H1 (cell line): ENCODE data around the gene HACD2. TPM values are rescaled to one million over a fixed set of nuclear protein-coding genes. Genes with fewer than 3 reads are reported as not detected.

Experiments used
- CTCF ChIA-PET: fragments of 300-600 bp; sonication (Branson Sonifier 250); formaldehyde crosslinking; loops from one replicate; lab custom pipeline; 2021; ENCODE audit not compliant: partially characterized antibody; lab: Charles Lee
- POLR2A ChIA-PET: fragments of 300-600 bp; sonication (Branson Sonifier 250); formaldehyde crosslinking; loops from one replicate; lab custom pipeline; 2021; ENCODE audit warnings: inconsistent platforms; ENCODE audit not compliant: partially characterized antibody; lab: Charles Lee
- DNase-seq, 2 experiments: peaks; one replicate each; pipeline versions ENCODE4 v3.0.0 to v3.0.0-alpha.2; 2010 to 2022; ENCODE audit warnings: low spot score in 2 of 2, low read depth in 1 of 2, mixed read lengths in 1 of 2
- FAIRE-seq: peaks from 2 replicates; lab custom pipeline; 2011; peaks lifted over from hg19 to GRCh38; lab: Jason Lieb, UNC
- H2AFZ ChIP-seq: 2 replicates; pipeline ENCODE4 v1.8.1; 2012; ENCODE audit warnings: low read length, inconsistent platforms
- H2AK5ac ChIP-seq: 2 replicates; pipeline ENCODE4 v1.6.1; 2013; ENCODE audit warnings: low read depth, low read length
- H2BK120ac ChIP-seq: replicated peaks from 2 replicates; pipeline ENCODE3; 2013; ENCODE audit warnings: low read depth, low read length, inconsistent platforms
- H2BK12ac ChIP-seq: 2 replicates; pipeline ENCODE4 v1.6.1; 2013; ENCODE audit warnings: low read depth, low read length
- H2BK15ac ChIP-seq: 2 replicates; pipeline ENCODE4 v1.6.1; 2013; ENCODE audit warnings: low read length
- H2BK20ac ChIP-seq: 2 replicates; pipeline ENCODE4 v1.6.1; 2013; ENCODE audit warnings: low read length
- H2BK5ac ChIP-seq: 2 replicates; pipeline ENCODE4 v1.6.1; 2013; ENCODE audit warnings: low read depth, low read length
- H3K14ac ChIP-seq: 2 replicates; pipeline ENCODE4 v1.6.1; 2013; ENCODE audit warnings: inconsistent platforms; ENCODE audit not compliant: insufficient read length
- H3K18ac ChIP-seq: 2 replicates; pipeline ENCODE4 v1.6.1; 2013; ENCODE audit warnings: low read length; ENCODE audit errors: extremely low read depth
- H3K23ac ChIP-seq: 2 replicates; pipeline ENCODE4 v1.6.1; 2013; ENCODE audit warnings: inconsistent platforms; ENCODE audit not compliant: insufficient read length
- H3K23me2 ChIP-seq: 2 replicates; pipeline ENCODE4 v1.6.1; 2013; ENCODE audit warnings: low read depth, low read length
- H3K27ac ChIP-seq: 2 replicates; pipeline ENCODE4 v1.6.1; 2011; ENCODE audit warnings: low read depth, low read length, inconsistent platforms
- H3K27me3 ChIP-seq, 4 experiments: replicated peaks in 1 of 4; 1 replicate in 1 of 4; 2 replicates in 3 of 4; pipeline versions ENCODE4 v1.6.1 to v1.8.1; 2011 to 2013; ENCODE audit warnings: low read length in 3 of 4, mild to moderate bottlenecking in 3 of 4, inconsistent platforms in 2 of 4, mixed read lengths in 2 of 4, moderate library complexity in 1 of 4; ENCODE audit not compliant: control insufficient read depth in 3 of 4, insufficient read depth in 3 of 4; ENCODE audit errors: extremely low read depth in 1 of 4
- H3K36me3 ChIP-seq, 4 experiments: 2 replicates each; pipeline versions ENCODE4 v1.6.1 to v1.8.1; 2011 to 2013; ENCODE audit warnings: mild to moderate bottlenecking in 4 of 4, low read length in 3 of 4, moderate library complexity in 2 of 4, control low read depth in 1 of 4, inconsistent platforms in 1 of 4; ENCODE audit not compliant: insufficient read depth in 4 of 4, control insufficient read depth in 2 of 4
- H3K4ac ChIP-seq: replicated peaks from 2 replicates; pipeline ENCODE3; 2013; ENCODE audit warnings: low read length, low read depth, mixed read lengths, inconsistent platforms; ENCODE audit not compliant: insufficient read length
- H3K4me1 ChIP-seq, 4 experiments: replicated peaks in 1 of 4; 1 replicate in 1 of 4; 2 replicates in 3 of 4; pipeline versions ENCODE4 v1.6.1 to v1.8.1; 2011 to 2013; ENCODE audit warnings: low read length in 3 of 4, inconsistent platforms in 2 of 4, mixed read lengths in 1 of 4; ENCODE audit not compliant: insufficient read depth in 4 of 4, control insufficient read depth in 3 of 4
- H3K4me2 ChIP-seq, 2 experiments: 2 replicates each; pipeline versions ENCODE4 v1.6.1 to v1.8.1; 2011 to 2013; ENCODE audit warnings: low read depth in 2 of 2, low read length in 2 of 2, control low read depth in 1 of 2, inconsistent platforms in 1 of 2, mild to moderate bottlenecking in 1 of 2; ENCODE audit not compliant: insufficient read depth in 1 of 2
- H3K4me3 ChIP-seq, 4 experiments: fragments of 200-600, 300-600 bp in 1 of 4; sonication (generic), shearing (Covaris generic), sonication (Bioruptor Twin) in 1 of 4; 2 replicates each; pipeline versions ENCODE4 v1.5.1 to v1.8.1; 2011 to 2016; ENCODE audit warnings: low read length in 4 of 4, low read depth in 3 of 4, control low read depth in 2 of 4, inconsistent platforms in 2 of 4, mild to moderate bottlenecking in 2 of 4, mixed read lengths in 1 of 4, moderate library complexity in 1 of 4; ENCODE audit not compliant: insufficient read depth in 2 of 4; ENCODE audit errors: extremely low read depth in 1 of 4
- H3K56ac ChIP-seq: replicated peaks from 2 replicates; pipeline ENCODE3; 2013; ENCODE audit warnings: low read depth, mild to moderate bottlenecking, mixed read lengths, low read length, inconsistent platforms; ENCODE audit not compliant: insufficient read length
- H3K79me1 ChIP-seq: 2 replicates; pipeline ENCODE4 v1.6.1; 2013; ENCODE audit warnings: low read depth, low read length, control low read depth
- H3K79me2 ChIP-seq, 2 experiments: 2 replicates each; pipeline versions ENCODE4 v1.6.1 to v1.8.1; 2012 to 2013; ENCODE audit warnings: low read length in 2 of 2, mild to moderate bottlenecking in 2 of 2, inconsistent platforms in 1 of 2; ENCODE audit not compliant: insufficient read depth in 2 of 2, control insufficient read depth in 1 of 2
- H3K9ac ChIP-seq, 4 experiments: replicated peaks in 1 of 4; 1 replicate in 1 of 4; 2 replicates in 3 of 4; pipeline versions ENCODE4 v1.6.1 to v1.8.1; 2011 to 2013; ENCODE audit warnings: low read depth in 3 of 4, low read length in 3 of 4, control low read depth in 2 of 4, mild to moderate bottlenecking in 2 of 4, moderate library complexity in 2 of 4, inconsistent platforms in 1 of 4; ENCODE audit errors: extremely low read depth in 1 of 4
- H3K9me3 ChIP-seq, 2 experiments: 2 replicates each; pipeline versions ENCODE4 v1.6.1 to v1.8.1; 2012 to 2013; ENCODE audit warnings: mild to moderate bottlenecking in 2 of 2, moderate library complexity in 2 of 2, control low read depth in 1 of 2, inconsistent platforms in 1 of 2, low read depth in 1 of 2, low read length in 1 of 2, mixed read lengths in 1 of 2; ENCODE audit not compliant: insufficient read depth in 2 of 2
- H4K20me1 ChIP-seq, 2 experiments: replicated peaks in 1 of 2; 2 replicates each; pipeline versions ENCODE3 to v1.8.1; 2011 to 2013; ENCODE audit warnings: inconsistent platforms in 2 of 2, low read length in 2 of 2, mild to moderate bottlenecking in 1 of 2; ENCODE audit not compliant: insufficient read depth in 2 of 2, control insufficient read depth in 1 of 2
- H4K5ac ChIP-seq: 2 replicates; pipeline ENCODE4 v1.6.1; 2013; ENCODE audit warnings: low read length, low read depth, mixed read lengths, inconsistent platforms; ENCODE audit not compliant: insufficient read length
- H4K8ac ChIP-seq: 2 replicates; pipeline ENCODE4 v1.8.0; 2013; ENCODE audit warnings: mild to moderate bottlenecking, moderate library complexity, low read length, inconsistent platforms; ENCODE audit not compliant: insufficient read depth; ENCODE audit errors: extremely low read depth
- H4K91ac ChIP-seq: replicated peaks from 2 replicates; pipeline ENCODE3; 2013; ENCODE audit warnings: low read length, mixed read lengths, inconsistent platforms; ENCODE audit not compliant: insufficient read length
- CBX5 ChIP-seq: fragments of 300-800, 300-1000 bp; sonication (generic); IDR thresholded peaks from 2 replicates; pipeline ENCODE4 v1.7.1; 2016; ENCODE audit warnings: antibody characterized with exemption, low read length, low read depth
- CBX8 ChIP-seq: fragments of 300-800, 300-1000 bp; sonication (generic); IDR thresholded peaks from 2 replicates; pipeline ENCODE4 v1.7.1; 2016; ENCODE audit warnings: low read depth, low read length, borderline replicate concordance
- CTBP2 ChIP-seq: IDR thresholded peaks from 2 replicates; pipeline ENCODE4 v1.7.0; 2011; ENCODE audit warnings: borderline replicate concordance, mild to moderate bottlenecking, moderate library complexity, mixed read lengths, low read length; ENCODE audit not compliant: insufficient read depth, insufficient read length
- EZH2 ChIP-seq: fragments of 200-600 bp; sonication (generic); IDR thresholded peaks from 2 replicates; pipeline ENCODE4 v1.7.1; 2012; ENCODE audit warnings: low read depth, mild to moderate bottlenecking, moderate library complexity, low read length, inconsistent platforms; ENCODE audit not compliant: severe bottlenecking
- GTF2F1 ChIP-seq: IDR thresholded peaks from 2 replicates; pipeline ENCODE4 v1.6.1; 2012; ENCODE audit warnings: low read depth, low read length, improper control_type of control experiment, borderline replicate concordance
- HDAC2 ChIP-seq, 2 experiments: fragments of 300-600 bp in 1 of 2; sonication (generic) in 1 of 2; IDR thresholded peaks; 2 replicates each; pipeline ENCODE4 v1.6.1; 2011 to 2012; ENCODE audit warnings: low read depth in 2 of 2, low read length in 2 of 2, mild to moderate bottlenecking in 2 of 2, moderate library complexity in 2 of 2, borderline replicate concordance in 1 of 2, inconsistent platforms in 1 of 2
- HDAC6 ChIP-seq: IDR thresholded peaks from one replicate; pipeline ENCODE4 v1.7.1; 2012; ENCODE audit warnings: low read depth, mild to moderate bottlenecking, inconsistent platforms, low read length, moderate library complexity
- POU5F1 ChIP-seq: IDR thresholded peaks from 2 replicates; pipeline ENCODE4 v1.6.1; 2011; ENCODE audit warnings: low read depth, mild to moderate bottlenecking, low read length, moderate library complexity
- SP1 ChIP-seq: IDR thresholded peaks from 2 replicates; pipeline ENCODE4 v1.6.1; 2011; ENCODE audit warnings: low read depth, low read length
- SP2 ChIP-seq: IDR thresholded peaks from 2 replicates; pipeline ENCODE4 v1.6.1; 2012; ENCODE audit warnings: mild to moderate bottlenecking, low read length, inconsistent platforms
- SP4 ChIP-seq: IDR thresholded peaks from 2 replicates; pipeline ENCODE4 v1.6.1; 2012; ENCODE audit warnings: low read length, inconsistent platforms
- TBP ChIP-seq: IDR thresholded peaks from 2 replicates; pipeline ENCODE4 v1.6.1; 2011; ENCODE audit warnings: low read depth, low read length, improper control_type of control experiment
- USF2 ChIP-seq: IDR thresholded peaks from 2 replicates; pipeline ENCODE4 v1.6.1; 2011; ENCODE audit warnings: low read length, improper control_type of control experiment
- YY1 ChIP-seq: IDR thresholded peaks from 2 replicates; pipeline ENCODE4 v1.6.1; 2011; ENCODE audit warnings: low read depth, mild to moderate bottlenecking, low read length
- WGBS, 2 experiments: shearing (Covaris generic) in 1 of 2; methylation state at CpG; one replicate each; pipeline versions ENCODE4 v1.1.6 to v1.1.7; 2013 to 2015; ENCODE audit warnings: low lambda C conversion rate in 2 of 2, mixed read lengths in 2 of 2, inconsistent platforms in 1 of 2, low coverage in 1 of 2, missing lambda C conversion rate in 1 of 2; ENCODE audit not compliant: insufficient replicate concordance in 2 of 2, insufficient coverage in 1 of 2, insufficient read length in 1 of 2; ENCODE audit errors: extremely low coverage in 1 of 2, missing lambda C conversion rate in 1 of 2; 5-methylcytosine and 5-hydroxymethylcytosine counted together
- polyA plus RNA-seq, 7 experiments: library from polyadenylated mRNA; depleted of rRNA in 3 of 7; stranded (reverse) in 5 of 7; unstranded in 2 of 7; fragments of >200 nt in 5 of 7; fragments of 200-250 nt in 2 of 7; gene quantifications; 1 replicate in 5 of 7; 2 replicates in 1 of 7; 4 replicates in 1 of 7; pipeline versions ENCODE4 v1.2.1 to v1.2.3, GENCODE V29; 2011 to 2013; ENCODE audit warnings: missing spikeins in 2 of 7, mixed read lengths in 2 of 7
- total RNA-seq: library from RNA; stranded (reverse); fragmentation: NEBNext Ultra II Directional; extraction: Animal tissue kit (Norgen Biotek cat#: 25700); gene quantifications from 2 replicates; pipeline ENCODE4 v1.2.1, GENCODE V29; 2021

Gene HACD2
- total and polyA plus RNA-seq, 2 of the 8 experiments (the other 6 are each of a cell fraction or from before 2014, with no cell fraction given) = 24.9 to 31.2 TPM

DNA sequence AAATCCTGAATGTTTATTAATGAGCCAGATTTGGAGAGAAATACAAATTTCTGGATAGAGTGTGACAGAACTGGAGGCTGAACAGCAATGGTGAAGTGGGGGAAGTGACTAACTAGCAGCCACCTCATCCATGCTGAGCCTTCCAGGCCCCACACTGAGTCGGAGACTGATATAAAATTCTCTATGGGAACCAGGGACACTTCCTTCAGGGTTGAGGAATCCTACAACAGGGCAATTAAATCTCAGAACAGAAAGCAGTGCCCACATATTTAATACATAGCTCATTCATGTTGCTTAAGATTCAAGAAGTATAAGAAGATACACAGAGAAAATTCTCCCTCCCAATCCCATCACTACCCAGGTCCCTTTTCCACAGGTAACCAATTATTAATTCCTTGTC is 49.3 kb downstream of the HACD2 start:
- H4K91ac ChIP-seq = no peak overlapping the region
- H3K36me3 ChIP-seq = no peaks in the 10 kb centered on the region
- ChIA-PET CTCF (interaction anchor here (1.1 to 2.9 kb wide), 3 partner anchors 10 to 16 kb away, joined by 3 to 9 read pairs (median 5); no protein-coding TSS in a partner anchor), POLR2A (no interaction called here)
- H3K79me2 ChIP-seq = no peaks in the 10 kb centered on the region
- no peaks in the 10 kb centered on the region for H3K79me1 ChIP-seq
- H3K9ac ChIP-seq = no peak overlapping the region
- no peak overlapping the region for H3K14ac ChIP-seq
- no peak overlapping the region for H3K18ac ChIP-seq
- no peak overlapping the region for H2BK12ac ChIP-seq
- no peaks in the 10 kb centered on the region for H3K4me1 ChIP-seq
- 83% methylated on average over 1 of the region's 1 CpG; no CpG with 5 or more reads in 1 of the 2 experiments for WGBS, 2 experiments
- no peaks in the 10 kb centered on the region for H3K27me3 ChIP-seq
- DNase-seq (no peak), FAIRE-seq (no peak)
- H3K4me3 ChIP-seq = no peak overlapping the region
- H3K4ac ChIP-seq = no peak overlapping the region
- no peak overlapping the region for H3K56ac ChIP-seq
- no peak overlapping the region for H2BK20ac ChIP-seq
- no peak overlapping the region for H2BK15ac ChIP-seq
- H3K27ac ChIP-seq = no peak overlapping the region
- H3K23me2 ChIP-seq = no peaks in the 10 kb centered on the region
- H3K9me3 ChIP-seq = no peaks in the 10 kb centered on the region
- H2AFZ ChIP-seq = no peak overlapping the region
- H3K23ac ChIP-seq = no peak overlapping the region
- H2AK5ac ChIP-seq = no peak overlapping the region
- no peak overlapping the region for H3K4me2 ChIP-seq
- no peak overlapping the region for H2BK120ac ChIP-seq
- no peak overlapping the region for H4K8ac ChIP-seq
- no peak overlapping the region for H4K5ac ChIP-seq
- peaks cover 2 to 5% of the 10 kb centered on the region in 2 experiments for H4K20me1 ChIP-seq
- no peak overlapping the region for H2BK5ac ChIP-seq
- no peak for TF ChIP-seq YY1
- TF ChIP-seq SP1 = no peak
- no peak for TF ChIP-seq GTF2F1
- no peak for TF ChIP-seq HDAC6
- no peak for TF ChIP-seq POU5F1
- no peak for TF ChIP-seq SP2
- no peak for TF ChIP-seq CTBP2
- TF ChIP-seq EZH2 = no peak
- TF ChIP-seq HDAC2 (IDR thresholded peaks at IDR 0.05; ENCODE audit: borderline replicate concordance in 1 of 2, low read depth in 2 of 2, low read length in 2 of 2) = no peak
- no peak for TF ChIP-seq TBP
- TF ChIP-seq SP4 = no peak
- no peak for TF ChIP-seq CBX8
- no peak for TF ChIP-seq CBX5
- TF ChIP-seq USF2 = no peak
